Heart left ventricle (tissue), 16 donors: ENCODE results near the gene HS3ST2. TPM values are rescaled to one million over a fixed set of nuclear protein-coding genes. Genes with fewer than 3 reads are reported as not detected.

Source experiments
- ATAC-seq, 4 donors: fragments of 200-7000 bp; cut with Tn5 transposase; one replicate each; pipeline ENCODE4 v1.9.1; 2020 to 2022; ENCODE audit warnings: moderate library complexity in 4 of 4, mild to moderate bottlenecking in 3 of 4, moderate number of reproducible peaks in 1 of 4
- DNase-seq, 5 donors: peaks; one replicate each; pipeline ENCODE4 v3.0.0-alpha.2; 2020
- H3K27ac ChIP-seq, 12 donors: fragments of 200-600 bp; sonication (generic) in 4 of 12; one replicate each; pipeline versions ENCODE4 v1.5.0 to v1.8.0; 2016 to 2022; ENCODE audit warnings: mild to moderate bottlenecking in 2 of 12
- H3K27me3 ChIP-seq, 9 donors: fragments of 200-600 bp; sonication (generic) in 2 of 9; one replicate each; pipeline versions ENCODE4 v1.5.1 to v1.8.0; 2016 to 2022; ENCODE audit warnings: mild to moderate bottlenecking in 3 of 9
- H3K36me3 ChIP-seq, 9 donors: fragments of 200-600 bp; sonication (generic) in 2 of 9; one replicate each; pipeline versions ENCODE4 v1.5.0 to v1.8.0; 2018 to 2022; ENCODE audit warnings: mild to moderate bottlenecking in 2 of 9
- H3K4me1 ChIP-seq, 12 donors: fragments of 200-600 bp; sonication (generic) in 4 of 12; one replicate each; pipeline versions ENCODE4 v1.5.0 to v1.8.0; 2016 to 2022; ENCODE audit warnings: mild to moderate bottlenecking in 3 of 12
- H3K4me3 ChIP-seq, 12 donors: fragments of 200-600 bp; sonication (generic) in 4 of 12; one replicate each; pipeline versions ENCODE4 v1.5.0 to v1.8.0; 2017 to 2022; ENCODE audit warnings: mild to moderate bottlenecking in 9 of 12, moderate library complexity in 4 of 12
- H3K9me3 ChIP-seq, 12 donors: fragments of 200-600 bp; sonication (generic) in 4 of 12; one replicate each; pipeline versions ENCODE4 v1.5.0 to v1.8.0; 2016 to 2022; ENCODE audit warnings: mild to moderate bottlenecking in 1 of 12
- CTCF ChIP-seq, 12 donors: fragments of 200-600 bp; sonication (generic) in 4 of 12; IDR thresholded peaks; one replicate each; pipeline versions ENCODE4 v1.5.0 to v1.8.0; 2018 to 2022; ENCODE audit warnings: antibody characterized with exemption in 12 of 12, mild to moderate bottlenecking in 5 of 12
- POLR2A ChIP-seq, 2 donors: fragments of 450-650 bp; IDR thresholded peaks; one replicate each; pipeline ENCODE4 v1.6.1; 2017; ENCODE audit warnings: antibody characterized with exemption in 2 of 2, mild to moderate bottlenecking in 2 of 2, moderate library complexity in 2 of 2
- WGBS, 4 donors: extraction: QIAGEN DNeasy Blood & Tissue Kit in 2 of 4; methylation state at CpG; one replicate each; pipeline versions ENCODE4 v1.1.5 to v1.1.7; 2013 to 2018; 5-methylcytosine and 5-hydroxymethylcytosine counted together
- intact Hi-C, 10 donors: fragments of 100-400 bp; cut with DNase I; formaldehyde crosslinking; loops; one replicate each; pipeline versions ENCODE4 v1.11.1 to v1.14.2; 2022
- polyA plus RNA-seq, 2 donors: library from polyadenylated mRNA; stranded (reverse); fragments of 200-250 nt; gene quantifications; one replicate each; pipeline ENCODE4 v1.2.3, GENCODE V29; 2013
- total RNA-seq, 9 donors: library from RNA; depleted of rRNA in 2 of 9; stranded (reverse); fragments of >200 nt in 2 of 9; fragmentation: NEBNext Ultra II Directional in 3 of 9; extraction: Animal tissue kit (Norgen Biotek cat#: 25700) in 3 of 9; gene quantifications; one replicate each; pipeline versions ENCODE4 v1.1.0 to v1.2.4, GENCODE V29; 2016 to 2023
- donor health status: ischemic (EF 13 %, LVEDD 7.1; RV severe dilation, severe dysfunction).
- donor health status: healthy with polysubstance abuse.
- donor health status: DM: no; HTN: yes; CAD: no.
- donor health status: DM: no; HTN: no; CAD: no.
- donor health status: ischemic (EF 25% LVEDD 6.9; RV normal size, moderate dysfunction).
- donor health status: ischemic (EF 25% LVEDD 5.7; RV mildly dilated, moderate dysfunction).
- donor health status: healthy.
- donor health status: DM: yes; HTN: yes; CAD: no.
- donor health status: ischemic (EF 35%, LVEDD 5.7; RV mildly dilated, moderate dysfunction).
- donor health status: nonischemic (EF 11% LVEDD 7.7; RV severe dilation, severe dysfunction).
- donor health status: DM: yes; HTN: yes; CAD: no.
- donor health status: PGD.
- donor health status: ischemic (EF 29% LVEDD 5.4; RV normal size, mild dysfunction).
- donor health status: nonischemic (EF 23%, LVEDD 6.1; RV moderate dilation, normal function).

The HS3ST2 gene
- total and polyA plus RNA-seq, 11 donors, result 0.08 to 4.3 (median 0.20) TPM

DNA sequence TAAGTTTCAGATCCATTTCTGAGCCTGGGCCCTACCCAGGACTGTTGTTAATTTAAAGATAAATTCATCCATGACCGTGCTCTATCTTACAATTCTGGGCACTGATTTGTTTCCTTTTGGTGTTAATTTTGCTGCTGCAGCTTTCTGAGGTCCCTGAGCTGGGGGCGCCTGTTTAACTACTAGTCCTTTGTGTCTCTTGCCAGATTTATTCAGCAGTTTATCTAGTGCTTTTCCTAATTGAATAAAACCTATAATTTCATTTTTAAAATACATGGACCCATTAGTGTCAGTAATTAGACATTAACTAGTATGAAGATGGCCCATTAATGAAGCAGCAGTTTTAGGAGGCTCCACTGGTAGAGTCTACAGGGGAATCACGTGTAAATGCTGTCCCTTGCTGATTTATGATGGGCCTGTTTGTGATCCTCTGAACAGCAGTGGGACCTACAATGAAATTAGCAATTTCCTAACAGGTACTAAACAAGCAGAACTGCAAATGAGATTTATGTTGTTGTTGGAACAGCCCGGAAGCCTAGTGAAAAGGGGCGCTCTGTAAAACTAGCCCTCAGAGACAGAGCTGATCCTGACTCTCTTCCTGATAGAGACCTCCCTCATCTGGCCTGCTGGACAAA, 54.7 kb downstream of the HS3ST2 start:
- Histone ChIP-seq H3K27ac (no peak overlapping the region), H3K27me3 (peaks cover 0 to 7% (median 0%) of the 10 kb centered on the region in 9 donors), H3K4me1 (no peaks in the 10 kb centered on the region), H3K4me3 (no peak overlapping the region), H3K9me3 (no peaks in the 10 kb centered on the region), H3K36me3 (no peaks in the 10 kb centered on the region)
- TF ChIP-seq CTCF (IDR thresholded peaks at IDR 0.05), result no peak
- TF ChIP-seq POLR2A (IDR thresholded peaks at IDR 0.05), result no peak
- intact Hi-C loops, result no loop called here
- 70 to 78% (median 76%) methylated on average over 5 of the region's 5 CpGs for WGBS, 4 donors
- no peak for ATAC-seq
- DNase-seq, result no peak

GRCh38 chr16:22871861-22872260, 57.9 kb downstream of the HS3ST2 start:
- Histone ChIP-seq H3K27me3 (peaks cover 0 to 5% (median 0%) of the 10 kb centered on the region in 9 donors), H3K27ac (no peak overlapping the region), H3K36me3 (no peaks in the 10 kb centered on the region), H3K4me3 (no peak overlapping the region), H3K4me1 (no peaks in the 10 kb centered on the region), H3K9me3 (no peaks in the 10 kb centered on the region)
- intact Hi-C loops, result no loop called here
- no peak for TF ChIP-seq POLR2A (IDR thresholded peaks at IDR 0.05)
- no peak for DNase-seq
- WGBS, 4 donors, result 70 to 81% (median 78%) methylated on average over 4 of the region's 4 CpGs
- no peak for ATAC-seq

DNA sequence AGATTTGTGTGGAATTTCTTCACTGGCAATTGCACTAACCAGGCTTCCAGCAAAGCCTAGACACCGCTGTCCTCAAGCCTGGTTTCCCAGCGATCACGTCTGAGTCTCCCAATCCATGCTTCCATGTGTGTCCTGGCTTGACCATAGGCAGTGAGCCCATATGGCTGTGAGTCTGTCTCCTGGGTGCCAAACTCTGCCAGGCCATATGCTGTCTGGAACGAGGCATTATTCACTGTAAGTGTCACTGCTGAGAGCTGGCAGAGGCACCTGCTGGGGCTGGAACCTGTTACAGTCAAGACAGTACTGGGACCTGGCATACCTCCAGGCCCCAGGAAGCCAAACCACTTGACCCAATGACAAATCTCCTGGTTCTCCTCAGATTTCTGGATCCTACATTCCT, 60.4 kb downstream of the HS3ST2 start:
- Histone ChIP-seq H3K9me3 (no peaks in the 10 kb centered on the region), H3K27me3 (peaks cover 0 to 22% (median 4%) of the 10 kb centered on the region in 9 donors), H3K4me3 (no peak overlapping the region), H3K36me3 (no peaks in the 10 kb centered on the region), H3K4me1 (no peaks in the 10 kb centered on the region), H3K27ac (no peak overlapping the region)
- no peak for ATAC-seq
- TF ChIP-seq CTCF (IDR thresholded peaks at IDR 0.05) (no peak), POLR2A (IDR thresholded peaks at IDR 0.05) (no peak)
- 67 to 83% (median 78%) methylated on average over 4 of the region's 4 CpGs for WGBS, 4 donors
- no peak for DNase-seq
- intact Hi-C loops, result no loop called here

DNA sequence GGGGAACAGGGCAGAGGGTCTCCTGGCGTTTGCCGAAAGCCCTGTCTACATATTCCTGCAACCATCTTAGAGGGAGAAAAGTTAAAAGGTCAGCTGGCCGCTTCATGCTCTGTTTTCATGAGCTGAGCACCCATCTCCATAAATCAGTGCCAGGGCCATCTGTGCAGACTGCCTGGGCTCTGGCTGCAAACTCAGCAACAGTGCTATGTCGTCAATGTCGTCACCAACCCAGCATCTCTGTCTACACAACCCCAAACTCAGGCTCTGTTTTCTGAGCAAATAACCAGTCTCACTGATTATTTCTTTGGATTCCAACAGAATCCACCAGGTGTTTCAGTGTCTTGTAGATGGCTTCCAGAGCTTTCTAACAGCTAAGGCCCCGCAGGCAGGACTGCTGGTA, 65.0 kb downstream of the HS3ST2 start:
- ATAC-seq, result no peak
- no peaks in the 10 kb centered on the region for H3K4me1 ChIP-seq
- H3K27me3 ChIP-seq, result peaks cover 0 to 22% (median 0%) of the 10 kb centered on the region in 9 donors
- DNase-seq, result no peak
- H3K9me3 ChIP-seq, result no peaks in the 10 kb centered on the region
- no peak for TF ChIP-seq CTCF (IDR thresholded peaks at IDR 0.05)
- no peak for TF ChIP-seq POLR2A (IDR thresholded peaks at IDR 0.05)
- no peak overlapping the region for H3K27ac ChIP-seq
- intact Hi-C loops, result no loop called here
- no peaks in the 10 kb centered on the region for H3K36me3 ChIP-seq
- no peak overlapping the region for H3K4me3 ChIP-seq
- WGBS, 4 donors, result 78 to 86% (median 82%) methylated on average over 6 of the region's 6 CpGs

DNA sequence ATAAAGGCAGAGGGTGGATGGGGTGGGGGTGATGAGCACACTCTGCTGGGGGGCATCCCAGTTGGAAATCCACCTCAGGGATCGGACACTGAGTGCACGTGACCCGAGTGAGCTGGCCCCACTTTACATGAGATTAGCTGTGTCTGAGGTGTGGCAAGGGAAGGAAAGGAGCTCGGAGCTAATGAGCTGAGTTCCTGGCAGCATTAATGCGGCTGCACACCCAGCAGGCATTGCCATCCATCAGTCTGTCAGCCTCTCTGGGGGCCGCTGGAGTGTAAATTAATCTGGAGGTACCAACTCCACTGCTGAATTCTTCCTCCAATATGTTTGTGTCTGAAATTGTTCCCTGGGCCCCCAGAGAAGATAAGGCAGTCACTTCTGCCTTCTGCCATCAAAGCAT, 65.5 kb downstream of the HS3ST2 start:
- ATAC-seq (no peak), DNase-seq (no peak)
- Histone ChIP-seq H3K27me3 (peaks cover 0 to 22% (median 0%) of the 10 kb centered on the region in 9 donors), H3K27ac (no peak overlapping the region), H3K9me3 (no peaks in the 10 kb centered on the region), H3K4me3 (no peak overlapping the region), H3K4me1 (no peaks in the 10 kb centered on the region), H3K36me3 (no peaks in the 10 kb centered on the region)
- 45 to 66% (median 60%) methylated on average over 6 of the region's 6 CpGs for WGBS, 4 donors
- intact Hi-C loops, result no loop called here
- TF ChIP-seq POLR2A (IDR thresholded peaks at IDR 0.05) (no peak), CTCF (IDR thresholded peaks at IDR 0.05) (no peak)
